Neural crest cell (in vitro differentiated cells): ENCODE measurements around the gene NPAS3. TPM values are rescaled to one million over a fixed set of nuclear protein-coding genes. Genes with fewer than 3 reads are reported as not detected.

Source experiments
- DNase-seq: peaks from one replicate; pipeline ENCODE4 v3.0.0; 2021; ENCODE audit warnings: low read depth, mixed read lengths, low spot score
- H3K27ac Mint-ChIP-seq: one replicate; pipeline ENCODE4 v1.8.0; 2021; ENCODE audit warnings: mild to moderate bottlenecking, mixed read lengths; ENCODE audit not compliant: unreplicated experiment
- H3K27me3 Mint-ChIP-seq: 2 replicates; pipeline ENCODE4 v1.8.0; 2021; ENCODE audit warnings: low read depth, mild to moderate bottlenecking, mixed read lengths
- H3K36me3 Mint-ChIP-seq: 2 replicates; pipeline ENCODE4 v1.8.0; 2021; ENCODE audit warnings: low read depth, mild to moderate bottlenecking, mixed read lengths
- H3K4me1 Mint-ChIP-seq: 2 replicates; pipeline ENCODE4 v1.8.0; 2021; ENCODE audit warnings: mixed read lengths
- H3K4me3 Mint-ChIP-seq: one replicate; pipeline ENCODE4 v1.8.0; 2021; ENCODE audit warnings: mild to moderate bottlenecking, mixed read lengths
- H3K9me3 Mint-ChIP-seq: 2 replicates; pipeline ENCODE4 v1.8.0; 2021; ENCODE audit warnings: mixed read lengths
- CTCF ChIP-seq: fragments of 200-600 bp; sonication (generic); conservative IDR thresholded peaks from 2 replicates; pipeline ENCODE4 v1.5.0; 2021; ENCODE audit warnings: antibody characterized with exemption, mild to moderate bottlenecking
- total RNA-seq: library from RNA; stranded (reverse); gene quantifications from 2 replicates; pipeline ENCODE4 v1.2.1, GENCODE V29; 2021

NPAS3 gene
- total RNA-seq, 1 donor from 2014 or later = 18.2 TPM

DNA sequence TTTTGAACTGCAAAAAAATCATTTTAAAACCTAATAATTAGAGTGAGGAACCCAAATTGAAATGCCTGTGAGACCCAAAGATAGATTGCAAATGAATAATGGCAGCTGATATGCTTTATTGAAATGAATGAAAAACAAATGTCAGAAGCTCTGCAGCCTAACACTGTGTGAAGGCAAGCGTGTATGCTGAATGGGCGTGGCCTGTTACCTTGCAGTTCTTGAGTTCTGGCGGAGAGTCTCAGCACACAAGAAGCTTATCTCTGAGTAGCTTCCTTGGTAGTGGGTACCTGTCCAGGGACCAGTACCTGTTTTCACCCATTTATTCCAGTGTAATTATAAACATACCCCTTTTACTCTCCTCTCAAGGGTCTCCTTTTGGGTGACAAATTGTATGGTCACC is 341.2 kb downstream of the NPAS3 start:
- no peak overlapping the region for H3K4me3 Mint-ChIP-seq
- H3K4me1 Mint-ChIP-seq = peaks cover 3% of the 10 kb centered on the region
- no peak for DNase-seq
- H3K9me3 Mint-ChIP-seq = no peaks in the 10 kb centered on the region
- no peak for TF ChIP-seq CTCF
- no peak overlapping the region for H3K27ac Mint-ChIP-seq
- H3K36me3 Mint-ChIP-seq = no peaks in the 10 kb centered on the region
- H3K27me3 Mint-ChIP-seq = no peaks in the 10 kb centered on the region

DNA sequence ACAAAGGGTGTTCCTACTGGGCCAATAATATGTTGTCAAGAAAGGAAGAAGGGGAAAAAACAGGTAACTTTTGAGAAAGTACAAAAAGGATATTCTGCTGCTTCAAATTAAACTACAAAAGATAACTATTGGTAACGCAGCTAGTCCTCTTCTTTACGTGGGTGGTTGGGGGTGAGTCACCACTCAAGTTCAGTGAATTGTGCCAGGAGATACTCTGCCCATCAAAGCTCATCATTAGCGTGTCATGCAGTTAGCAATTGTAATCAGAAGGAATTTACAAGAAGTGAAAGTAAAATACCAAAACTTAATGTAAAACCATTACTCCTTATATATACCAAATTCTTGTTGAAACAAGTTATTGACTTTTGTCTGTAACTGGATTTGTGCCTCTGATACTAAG is 342.0 kb downstream of the NPAS3 start:
- no peak for TF ChIP-seq CTCF
- H3K4me3 Mint-ChIP-seq = no peak overlapping the region
- no peaks in the 10 kb centered on the region for H3K9me3 Mint-ChIP-seq
- H3K27ac Mint-ChIP-seq = no peak overlapping the region
- DNase-seq = no peak
- peaks cover 4% of the 10 kb centered on the region for H3K4me1 Mint-ChIP-seq
- no peaks in the 10 kb centered on the region for H3K27me3 Mint-ChIP-seq
- H3K36me3 Mint-ChIP-seq = no peaks in the 10 kb centered on the region

GRCh38 chr14:33282331-33283230 is 343.9 kb downstream of the NPAS3 start:
- H3K36me3 Mint-ChIP-seq = no peaks in the 10 kb centered on the region
- DNase-seq = no peak
- no peaks in the 10 kb centered on the region for H3K9me3 Mint-ChIP-seq
- H3K27ac Mint-ChIP-seq = peak overlapping the region; percentile 3
- no peaks in the 10 kb centered on the region for H3K27me3 Mint-ChIP-seq
- no peak for TF ChIP-seq CTCF
- H3K4me1 Mint-ChIP-seq = peaks cover 14% of the 10 kb centered on the region
- no peak overlapping the region for H3K4me3 Mint-ChIP-seq

GRCh38 chr14:33285902-33286700 is 347.4 kb downstream of the NPAS3 start:
- Mint-ChIP-seq H3K9me3 (no peaks in the 10 kb centered on the region), H3K4me3 (no peak overlapping the region), H3K27ac (no peak overlapping the region), H3K36me3 (no peaks in the 10 kb centered on the region), H3K27me3 (no peaks in the 10 kb centered on the region), H3K4me1 (peaks cover 26% of the 10 kb centered on the region)
- no peak for DNase-seq
- no peak for TF ChIP-seq CTCF

- no peaks in the 10 kb centered on the region for H3K36me3 Mint-ChIP-seq
- DNase-seq = no peak
- TF ChIP-seq CTCF = no peak
- no peak overlapping the region for H3K4me3 Mint-ChIP-seq
- peaks cover 26% of the 10 kb centered on the region for H3K4me1 Mint-ChIP-seq
- H3K27me3 Mint-ChIP-seq = no peaks in the 10 kb centered on the region
- no peak overlapping the region for H3K27ac Mint-ChIP-seq
- H3K9me3 Mint-ChIP-seq = no peaks in the 10 kb centered on the region
Observed at GRCh38 chr14:33287189-33287588, 348.5 kb downstream of the NPAS3 start.
